ENCODE results near the gene OPRL1.
"Not testable (repeated sequence)": the region's sequence is repeated elsewhere in the genome, so short reads cannot be mapped to it uniquely, and the experiment has no call there.

The OPRL1 gene

DNA sequence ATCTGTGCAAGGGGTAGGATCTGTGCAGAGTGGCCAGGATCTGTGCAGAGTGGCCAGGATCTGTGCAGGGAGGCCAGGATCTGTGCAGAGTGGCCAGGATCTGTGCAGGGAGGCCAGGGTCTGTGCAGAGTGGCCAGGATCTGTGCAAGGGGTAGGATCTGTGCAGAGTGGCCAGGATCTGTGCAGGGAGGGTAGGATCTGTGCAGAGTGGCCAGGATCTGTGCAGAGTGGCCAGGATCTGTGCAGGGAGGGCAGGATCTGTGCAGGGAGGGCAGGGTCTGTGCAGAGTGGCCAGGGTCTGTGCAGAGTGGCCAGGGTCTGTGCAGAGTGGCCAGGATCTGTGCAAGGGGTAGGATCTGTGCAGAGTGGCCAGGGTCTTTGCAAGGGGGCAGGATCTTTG lies 8.7 kb downstream of the OPRL1 start:
- DNase-seq: not testable (repeated sequence)

DNA sequence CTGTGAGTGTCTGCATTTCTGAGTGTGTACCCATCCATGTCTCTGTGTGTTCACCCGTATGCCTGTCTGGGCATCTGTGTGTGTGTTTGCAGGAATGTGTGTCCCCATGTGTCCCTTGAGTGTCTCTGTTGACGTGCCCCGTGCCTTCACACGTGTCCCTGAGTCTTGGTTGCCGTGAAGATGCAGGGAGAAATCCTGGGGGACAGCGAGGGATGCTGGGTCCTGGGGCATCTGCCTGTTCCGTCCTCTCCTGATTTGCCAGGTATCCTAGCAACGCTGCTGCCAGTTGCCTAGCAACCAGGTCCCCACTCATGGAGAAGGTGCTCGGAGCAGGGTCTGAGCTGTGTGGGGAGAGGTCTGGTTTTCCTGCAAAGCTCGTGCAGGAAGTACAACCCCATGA lies 10.3 kb downstream of the OPRL1 start:
- no peak for DNase-seq

DNA sequence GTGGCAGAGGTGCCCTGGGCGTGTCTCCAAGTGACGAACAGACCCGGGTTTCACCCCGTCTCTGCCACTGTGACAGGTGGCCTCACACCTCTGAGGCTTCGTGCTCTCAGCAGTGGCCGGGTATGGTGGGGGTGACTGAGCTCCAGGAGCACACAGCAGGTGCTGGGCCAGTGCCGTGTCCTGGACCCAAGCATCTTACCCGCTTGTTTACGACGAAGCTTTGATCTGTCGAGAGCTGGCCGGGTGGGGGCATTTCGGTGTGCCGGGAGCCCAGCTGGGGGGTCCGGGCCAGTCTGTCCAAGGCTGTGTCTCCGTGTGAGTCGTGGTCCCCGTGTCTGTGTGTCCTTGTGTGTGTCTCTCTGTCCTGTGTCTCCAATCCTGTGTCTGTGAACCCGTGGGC lies 11.5 kb downstream of the OPRL1 start:
- DNase-seq: no peak

DNA sequence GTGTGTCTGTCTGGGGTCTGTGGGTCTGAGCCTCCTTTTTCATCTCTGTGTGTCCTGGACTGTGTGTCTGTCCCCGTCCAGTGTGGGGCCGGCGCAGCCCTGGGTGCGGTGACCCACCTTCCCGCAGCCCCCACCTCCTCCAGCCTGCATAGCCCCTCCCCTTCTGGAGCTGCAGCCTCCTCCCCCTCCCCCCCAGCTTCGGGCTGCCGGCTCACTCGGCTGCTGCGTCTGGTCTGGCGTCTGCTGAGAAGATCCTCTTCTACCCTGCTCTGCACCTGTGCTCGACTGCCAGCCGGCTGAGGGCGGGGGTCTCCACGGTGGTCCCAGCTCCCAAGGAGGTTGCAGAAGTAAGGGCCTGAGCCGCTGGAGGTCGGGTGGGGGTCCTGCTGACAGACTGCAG lies 11.9 kb downstream of the OPRL1 start:
- DNase-seq: no peak

- DNase-seq: no peak
Observed at GRCh38 chr20:64092258-64093012, 12.6 kb downstream of the OPRL1 start.

DNA sequence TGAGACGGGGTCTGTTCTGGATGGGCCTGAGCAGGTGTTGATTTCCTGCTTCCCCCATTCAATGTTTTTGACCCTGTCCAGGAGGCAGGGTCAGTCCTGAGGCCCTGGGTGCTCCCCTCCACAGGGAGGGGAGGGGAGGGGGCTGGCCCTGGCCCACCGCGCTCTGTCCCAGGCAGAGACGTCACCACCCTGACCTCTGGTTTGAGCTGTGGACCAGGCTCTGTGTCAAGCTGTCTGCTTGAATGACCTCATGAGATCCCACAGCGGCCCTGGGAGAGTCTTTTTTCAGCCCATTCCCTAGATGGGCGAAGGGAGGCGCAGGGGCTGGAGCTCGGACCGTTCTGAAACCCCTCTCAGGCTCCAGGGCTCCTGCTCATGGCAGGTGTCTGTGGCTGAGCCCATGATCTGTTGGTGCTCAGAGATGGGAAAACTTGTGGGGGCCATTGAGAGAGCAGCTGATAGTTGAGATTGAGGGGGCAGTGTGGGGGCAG lies 13.2 kb downstream of the OPRL1 start:
- DNase-seq: no peak

DNA sequence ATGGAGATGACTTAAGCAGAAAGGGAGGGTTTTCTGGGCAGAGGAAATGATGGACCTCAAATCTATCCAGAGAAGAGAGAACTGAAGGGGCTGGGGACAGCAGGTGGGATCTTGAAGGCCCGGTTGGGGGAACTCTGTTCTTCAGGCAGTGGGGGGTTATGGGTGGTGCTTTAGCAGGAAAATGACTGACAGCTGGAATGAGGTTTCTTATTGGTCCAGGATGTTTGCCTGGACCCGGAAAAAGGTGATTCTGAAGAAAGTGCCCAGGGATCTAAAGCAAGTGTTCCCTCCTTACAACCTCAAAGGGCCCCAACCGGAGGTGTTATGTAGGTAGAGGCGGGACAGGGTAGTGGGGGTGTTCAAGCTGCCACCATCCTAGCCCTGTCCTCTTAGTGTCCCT lies 15.6 kb downstream of the OPRL1 start:
- DNase-seq: no peak

GRCh38 chr20:64095927-64096326 lies 16.0 kb downstream of the OPRL1 start:
- DNase-seq: no peak

DNA sequence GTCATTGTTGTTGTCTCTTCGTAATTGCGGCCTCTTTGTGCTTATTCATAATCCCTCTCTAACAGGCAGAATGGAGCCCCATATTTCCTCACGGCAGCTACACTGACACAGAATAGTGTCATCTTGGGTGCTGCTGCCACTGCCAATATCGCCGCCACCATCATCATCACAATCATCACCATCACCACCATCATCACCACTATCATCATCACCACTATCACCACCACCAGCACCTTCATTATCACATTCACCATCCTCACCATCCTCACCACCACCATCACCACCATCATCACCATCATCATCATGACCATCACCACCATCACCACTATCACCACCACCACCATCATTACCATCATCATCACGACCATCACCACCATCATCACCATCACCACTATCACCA lies 16.7 kb downstream of the OPRL1 start:
- no peak for DNase-seq

DNA sequence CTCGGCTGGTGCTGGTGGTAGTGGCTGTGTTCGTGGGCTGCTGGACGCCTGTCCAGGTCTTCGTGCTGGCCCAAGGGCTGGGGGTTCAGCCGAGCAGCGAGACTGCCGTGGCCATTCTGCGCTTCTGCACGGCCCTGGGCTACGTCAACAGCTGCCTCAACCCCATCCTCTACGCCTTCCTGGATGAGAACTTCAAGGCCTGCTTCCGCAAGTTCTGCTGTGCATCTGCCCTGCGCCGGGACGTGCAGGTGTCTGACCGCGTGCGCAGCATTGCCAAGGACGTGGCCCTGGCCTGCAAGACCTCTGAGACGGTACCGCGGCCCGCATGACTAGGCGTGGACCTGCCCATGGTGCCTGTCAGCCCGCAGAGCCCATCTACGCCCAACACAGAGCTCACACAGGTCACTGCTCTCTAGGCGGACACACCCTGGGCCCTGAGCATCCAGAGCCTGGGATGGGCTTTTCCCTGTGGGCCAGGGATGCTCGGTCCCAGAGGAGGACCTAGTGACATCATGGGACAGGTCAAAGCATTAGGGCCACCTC lies 18.7 kb downstream of the OPRL1 start:
- DNase-seq: no peak

DNA sequence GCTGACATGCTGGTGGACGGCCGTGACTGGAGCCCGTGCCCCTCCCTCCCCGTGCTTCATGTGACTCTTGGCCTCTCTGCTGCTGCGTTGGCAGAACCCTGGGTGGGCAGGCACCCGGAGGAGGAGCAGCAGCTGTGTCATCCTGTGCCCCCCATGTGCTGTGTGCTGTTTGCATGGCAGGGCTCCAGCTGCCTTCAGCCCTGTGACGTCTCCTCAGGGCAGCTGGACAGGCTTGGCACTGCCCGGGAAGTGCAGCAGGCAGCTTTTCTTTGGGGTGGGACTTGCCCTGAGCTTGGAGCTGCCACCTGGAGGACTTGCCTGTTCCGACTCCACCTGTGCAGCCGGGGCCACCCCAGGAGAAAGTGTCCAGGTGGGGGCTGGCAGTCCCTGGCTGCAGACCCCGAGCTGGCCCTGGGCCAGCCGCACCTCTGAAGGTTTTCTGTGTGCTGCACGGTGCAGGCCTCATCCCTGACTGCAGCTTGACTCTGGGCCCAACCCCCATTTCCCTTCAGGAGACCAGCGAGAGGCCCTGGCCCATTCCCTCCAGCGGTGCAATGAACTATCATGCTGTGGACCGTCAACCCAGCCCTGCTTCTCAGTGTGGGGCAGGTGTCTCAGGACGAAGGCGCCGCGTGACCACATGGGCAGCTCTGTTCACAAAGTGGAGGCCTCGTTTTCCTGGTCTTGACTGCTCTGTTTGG lies 19.4 kb downstream of the OPRL1 start:
- DNase-seq: no peak

GRCh38 chr20:64099880-64100565 lies 20.1 kb downstream of the OPRL1 start:
- no peak for DNase-seq

DNA sequence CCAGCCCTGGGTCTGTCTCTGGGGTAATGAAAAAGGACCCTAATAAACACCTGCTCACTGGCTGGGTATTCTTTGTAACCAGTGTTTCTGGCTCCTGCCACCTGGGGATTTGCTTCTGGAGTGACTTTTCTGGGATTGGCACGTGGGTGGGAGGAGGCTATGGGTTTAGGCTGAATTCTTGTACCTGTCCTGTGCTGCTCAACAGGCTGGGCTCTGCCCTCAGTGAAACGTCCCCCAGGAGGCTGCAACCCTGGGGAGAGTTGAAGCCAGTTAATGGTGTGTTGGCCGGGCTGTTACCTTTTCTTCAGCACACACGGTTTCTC lies 20.6 kb downstream of the OPRL1 start:
- no peak for DNase-seq

- DNase-seq: no peak
Observed at GRCh38 chr20:64100946-64101688, 21.2 kb downstream of the OPRL1 start.

DNA sequence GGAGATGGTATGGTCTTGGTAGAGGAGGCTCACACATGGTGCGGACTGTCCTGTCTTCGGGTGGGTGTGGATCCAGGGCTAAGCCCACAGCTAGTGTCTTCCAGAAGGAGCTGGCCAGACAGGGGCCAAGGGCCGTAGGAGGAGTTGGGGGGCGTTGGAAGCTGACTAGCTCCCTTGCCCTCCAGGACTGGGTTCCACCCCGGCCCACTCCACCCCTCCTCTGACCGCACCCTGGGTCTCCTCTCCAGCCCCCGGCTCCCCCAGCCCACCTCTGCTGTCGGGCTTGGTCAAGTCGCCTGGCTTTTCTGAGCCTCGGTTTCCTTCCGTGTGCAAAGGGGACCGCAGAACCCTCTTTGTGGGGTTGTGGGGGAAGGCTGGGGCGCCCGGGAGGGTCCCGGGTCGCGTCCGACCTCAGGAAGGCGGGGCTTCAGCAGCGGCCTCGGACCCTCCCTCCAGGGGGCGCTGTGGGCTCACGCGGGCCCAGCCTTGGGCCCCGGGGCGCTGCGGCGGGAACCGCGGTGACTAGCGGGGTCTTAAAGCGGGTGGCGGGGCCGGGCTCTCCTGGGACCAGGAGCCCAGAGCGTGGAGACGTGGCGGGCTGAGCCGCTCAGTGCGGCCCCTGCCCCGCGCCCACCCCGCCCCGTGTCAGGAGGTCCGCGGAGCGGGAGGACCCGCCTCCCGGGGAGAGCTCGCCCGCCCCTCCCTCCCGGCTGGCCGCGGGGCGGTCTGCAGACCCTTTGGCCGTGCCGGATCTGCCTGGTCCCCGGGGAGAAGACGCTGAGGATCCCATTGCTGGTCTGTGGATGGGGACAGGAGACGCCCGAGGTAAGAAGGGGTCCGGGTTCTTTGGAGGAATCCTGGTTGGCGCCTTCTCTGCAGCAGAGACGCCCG lies 22.1 kb downstream of the OPRL1 start:
- no peak for DNase-seq

DNA sequence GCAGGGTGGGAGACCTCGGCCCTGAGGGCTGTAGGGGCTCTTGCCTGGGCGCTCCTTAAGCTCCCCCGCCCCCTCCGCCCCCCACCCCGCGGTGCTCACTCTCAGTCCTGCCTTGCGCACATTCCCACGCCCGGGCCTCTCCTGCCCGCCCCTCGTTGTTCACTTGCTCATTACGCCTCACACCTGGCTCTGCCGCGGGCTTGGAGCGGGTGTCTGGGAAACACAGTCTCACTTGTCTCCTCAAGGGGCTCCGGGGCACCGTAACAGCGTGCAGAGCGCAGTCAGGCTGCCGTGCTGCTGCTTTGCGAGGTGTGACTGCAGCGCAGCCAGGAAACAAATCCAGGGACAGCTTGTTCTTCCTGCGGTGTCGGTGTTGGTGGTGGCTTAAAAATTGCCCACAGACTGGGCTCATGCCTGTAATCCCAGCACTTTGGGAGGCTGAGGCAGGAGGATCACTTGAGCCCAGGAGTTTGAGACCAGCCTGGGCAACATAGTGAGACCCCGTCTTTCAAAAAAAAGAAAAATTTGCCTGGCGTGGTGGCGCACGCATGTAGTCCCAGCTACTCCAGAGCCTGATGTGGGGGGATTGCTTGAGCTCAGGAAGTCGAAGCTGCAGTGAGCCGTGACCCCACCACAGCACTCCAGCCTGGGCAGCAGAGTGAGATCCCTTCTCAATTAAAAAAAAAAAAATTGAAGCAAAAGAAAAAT lies 22.9 kb downstream of the OPRL1 start:
- no peak for DNase-seq

GRCh38 chr20:64103871-64104666 lies 24.2 kb downstream of the OPRL1 start:
- no peak for DNase-seq

- DNase-seq: no peak
Observed at GRCh38 chr20:64104667-64105451, 25.0 kb downstream of the OPRL1 start.

GRCh38 chr20:64105846-64106434 lies 26.1 kb downstream of the OPRL1 start:
- DNase-seq: no peak

All from fibroblast of skin of right biceps (primary cell).